ENCODE data around the gene BAAT.

GRCh38 chr9:101359679-101360078, 25.1 kb downstream of the BAAT start:
- TF ChIP-seq, protein P1, sequence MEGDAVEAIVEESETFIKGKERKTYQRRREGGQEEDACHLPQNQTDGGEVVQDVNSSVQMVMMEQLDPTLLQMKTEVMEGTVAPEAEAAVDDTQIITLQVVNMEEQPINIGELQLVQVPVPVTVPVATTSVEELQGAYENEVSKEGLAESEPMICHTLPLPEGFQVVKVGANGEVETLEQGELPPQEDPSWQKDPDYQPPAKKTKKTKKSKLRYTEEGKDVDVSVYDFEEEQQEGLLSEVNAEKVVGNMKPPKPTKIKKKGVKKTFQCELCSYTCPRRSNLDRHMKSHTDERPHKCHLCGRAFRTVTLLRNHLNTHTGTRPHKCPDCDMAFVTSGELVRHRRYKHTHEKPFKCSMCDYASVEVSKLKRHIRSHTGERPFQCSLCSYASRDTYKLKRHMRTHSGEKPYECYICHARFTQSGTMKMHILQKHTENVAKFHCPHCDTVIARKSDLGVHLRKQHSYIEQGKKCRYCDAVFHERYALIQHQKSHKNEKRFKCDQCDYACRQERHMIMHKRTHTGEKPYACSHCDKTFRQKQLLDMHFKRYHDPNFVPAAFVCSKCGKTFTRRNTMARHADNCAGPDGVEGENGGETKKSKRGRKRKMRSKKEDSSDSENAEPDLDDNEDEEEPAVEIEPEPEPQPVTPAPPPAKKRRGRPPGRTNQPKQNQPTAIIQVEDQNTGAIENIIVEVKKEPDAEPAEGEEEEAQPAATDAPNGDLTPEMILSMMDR (IDR thresholded peaks at IDR 0.05; ENCODE audit: poor library complexity), result no peak
- TF ChIP-seq EZH2 (IDR thresholded peaks at IDR 0.05; ENCODE audit: borderline replicate concordance), result no peak
- TF ChIP-seq EZH2phosphoT487 (IDR thresholded peaks at IDR 0.05; ENCODE audit: low read depth, severe bottlenecking, unreplicated experiment), result no peak
